Ishikawa (cell line): ENCODE measurements around the gene SRSF7.

Experiments used
- EP300 ChIP-seq: IDR thresholded peaks from 2 replicates; pipeline ENCODE4 v1.6.1; 2012; ENCODE audit warnings: borderline replicate concordance
- NFIC ChIP-seq: IDR thresholded peaks from 2 replicates; pipeline ENCODE4 v1.6.1; 2012
- RAD21 ChIP-seq: IDR thresholded peaks from 2 replicates; pipeline ENCODE4 v1.6.1; 2012; ENCODE audit warnings: low read depth
- TF ChIP-seq, protein P1 (sequence below): IDR thresholded peaks from 2 replicates; pipeline ENCODE4 v1.6.1; 2012

GRCh38 chr2:38701542-38701941 is 49.6 kb downstream of the SRSF7 start:
- TF ChIP-seq, protein P1, sequence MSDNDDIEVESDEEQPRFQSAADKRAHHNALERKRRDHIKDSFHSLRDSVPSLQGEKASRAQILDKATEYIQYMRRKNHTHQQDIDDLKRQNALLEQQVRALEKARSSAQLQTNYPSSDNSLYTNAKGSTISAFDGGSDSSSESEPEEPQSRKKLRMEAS = no peak
- TF ChIP-seq NFIC (no peak), EP300 (no peak), RAD21 (no peak)
